A375 (cell line): ENCODE results near the gene PDX1. TPM values are rescaled to one million over a fixed set of nuclear protein-coding genes. Genes with fewer than 3 reads are reported as not detected.

Source experiments
- small RNA-seq: library from RNA; depleted of rRNA; stranded (forward); fragments of <200 nt; gene quantifications from one replicate; pipeline ENCODE3, GENCODE V24; 2014
- total RNA-seq: library from RNA; depleted of rRNA; stranded (reverse); fragments of >200 nt; shearing (Covaris generic); gene quantifications from 2 replicates; pipeline ENCODE4 v1.2.3, GENCODE V29; 2014; rRNA removed

PDX1 gene
- total RNA-seq, result 0.40 and 0.45 TPM in 2 replicates

GRCh38 chr13:27919934-27920676 is at the start of gene PDX1:
Gene PDX1, plus strand, starts transcription at chr13:27920000. Its CDS starts 139 bp downstream, at chr13:27920139.

GRCh38 chr13:27969082-27969865 is 49.5 kb downstream of the PDX1 start, which contains the start of gene CDX2:
Gene CDX2, minus strand, starts transcription at chr13:27969315. Its CDS starts 309 bp downstream, at chr13:27969006.

Small RNA genes lying within 50 kb of the gene (small RNA-seq; reads per million reads assigned to genes)
- gene ATP5F1EP2, result not detected

Other genes with a start within 250 kb of the PDX1 start
- not detected in 2 replicates for gene GSX1, start 127.5 kb upstream of the PDX1 start, total RNA-seq
- 0.94 TPM in 1 of 2 replicates, not detected in the other for gene CDX2, start 49.3 kb downstream of the PDX1 start, total RNA-seq
- gene URAD, start 68.7 kb downstream of the PDX1 start, total RNA-seq, result not detected in 2 replicates
- 0.13 TPM in 1 of 2 replicates, not detected in the other for gene FLT3, start 180.6 kb downstream of the PDX1 start, total RNA-seq
- 10.0 and 14.3 TPM in 2 replicates for gene PAN3, start 218.5 kb downstream of the PDX1 start, total RNA-seq